Activated naive CD8-positive, alpha-beta T cell treated with anti-CD3 and anti-CD28 coated beads, Interleukin-2, amount 50 U/mL, for 16 hours (primary cell): Measurements from ENCODE around the gene YTHDF2.
"Not testable (repeated sequence)": the region's sequence is repeated elsewhere in the genome, so short reads cannot be mapped to it uniquely, and the experiment has no call there.

Experiments
- DNase-seq: peaks from one replicate; pipeline ENCODE4 v3.0.0-alpha.2; 2020; ENCODE audit warnings: low read depth, low spot score

Gene YTHDF2

DNA sequence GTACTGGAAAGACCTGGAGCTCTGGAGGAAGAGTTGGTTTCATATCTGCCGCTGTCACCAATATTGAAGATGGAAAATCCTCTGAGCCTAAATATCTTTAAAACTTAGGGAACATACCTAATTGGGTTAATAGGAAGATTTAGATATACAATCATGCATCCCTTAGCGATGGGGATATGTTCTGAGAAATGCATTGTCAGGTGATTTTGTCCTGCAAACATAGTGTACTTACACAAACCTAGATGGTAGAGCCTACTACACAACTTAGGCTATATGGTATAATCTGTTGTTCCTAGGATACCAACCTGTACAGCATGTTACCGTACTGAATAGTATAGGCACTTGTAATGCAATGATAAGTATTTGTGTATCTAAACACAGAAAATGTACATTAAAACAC, 22.5 kb downstream of the YTHDF2 start:
- DNase-seq = no peak

DNA sequence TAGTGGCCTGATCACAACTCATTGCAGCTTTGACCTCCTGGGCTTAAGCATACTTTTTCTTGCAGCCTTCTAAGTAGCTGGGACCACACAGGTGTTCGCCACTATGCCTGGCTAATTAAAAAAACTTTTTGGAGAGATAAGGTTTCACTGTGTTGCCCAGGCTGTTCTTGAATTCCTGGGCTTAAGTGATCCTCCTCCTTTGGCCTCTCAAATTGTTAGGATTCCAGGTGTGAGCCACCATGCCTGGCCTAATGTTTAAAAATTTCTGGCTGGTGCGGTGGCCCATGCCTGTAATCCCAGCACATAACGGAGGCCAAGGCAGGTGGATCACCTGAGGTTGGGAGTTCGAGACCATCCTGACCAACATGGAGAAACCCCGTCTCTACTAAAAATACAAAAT, 24.4 kb downstream of the YTHDF2 start:
- DNase-seq = no peak

DNA sequence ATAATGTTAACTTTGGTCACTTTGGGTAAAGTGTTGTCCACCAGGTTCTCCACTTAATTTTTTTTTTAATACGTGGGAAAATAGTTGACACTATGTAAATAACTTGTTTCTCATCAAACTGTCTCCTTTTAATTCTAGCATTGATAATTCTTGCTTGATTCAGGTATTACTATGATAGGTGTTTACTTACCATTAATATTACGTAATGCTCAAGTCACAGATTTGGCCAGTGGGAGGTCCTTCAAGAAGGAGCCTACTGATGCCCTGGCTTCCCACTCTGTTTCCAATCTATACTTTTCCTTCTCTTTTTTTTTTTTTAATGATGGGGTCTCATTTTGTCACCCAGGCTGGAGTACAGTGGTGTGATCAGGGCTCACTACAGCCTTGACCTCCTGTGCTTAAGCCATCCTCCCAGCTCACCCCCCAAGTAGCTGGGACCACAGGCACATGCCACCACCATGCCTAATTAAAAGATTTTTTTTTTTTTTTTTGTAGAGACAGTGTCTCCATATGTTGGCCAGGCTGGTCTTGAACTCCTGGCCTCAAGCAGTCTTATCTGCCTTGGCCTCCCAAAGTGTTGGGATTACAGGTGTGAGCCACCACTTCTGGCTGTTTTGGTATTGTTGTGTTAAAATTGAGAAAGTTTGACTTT, 29.9 kb downstream of the YTHDF2 start:
- no peak for DNase-seq

DNA sequence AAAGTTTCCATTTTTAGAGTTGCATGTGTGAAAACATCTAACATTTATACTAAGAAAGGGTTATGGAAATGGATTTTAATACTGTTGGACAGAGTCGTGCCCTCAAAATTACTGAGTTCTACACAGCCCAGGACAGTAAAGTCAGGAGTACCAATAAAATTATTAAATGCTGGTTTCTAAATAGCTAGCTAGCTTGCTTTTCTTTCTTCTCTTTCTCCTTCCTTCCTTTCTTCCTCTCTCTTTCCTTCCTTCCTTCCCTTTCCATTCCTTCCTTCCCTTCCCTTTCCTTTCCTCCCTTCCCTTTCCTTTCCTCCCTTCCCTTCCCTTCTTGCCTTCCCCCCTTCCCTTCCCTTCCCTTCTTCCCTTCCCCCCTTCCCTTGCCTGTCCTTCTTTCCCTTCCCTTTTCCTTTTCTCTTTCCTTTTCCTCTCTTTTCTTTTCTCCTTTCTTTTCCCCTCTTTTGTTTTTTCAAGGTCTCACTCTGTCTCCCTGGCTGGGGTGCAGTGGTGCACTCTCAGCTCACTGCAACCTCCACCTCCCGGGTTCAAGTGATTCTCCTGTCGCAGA, 33.9 kb downstream of the YTHDF2 start:
- no peak for DNase-seq

DNA sequence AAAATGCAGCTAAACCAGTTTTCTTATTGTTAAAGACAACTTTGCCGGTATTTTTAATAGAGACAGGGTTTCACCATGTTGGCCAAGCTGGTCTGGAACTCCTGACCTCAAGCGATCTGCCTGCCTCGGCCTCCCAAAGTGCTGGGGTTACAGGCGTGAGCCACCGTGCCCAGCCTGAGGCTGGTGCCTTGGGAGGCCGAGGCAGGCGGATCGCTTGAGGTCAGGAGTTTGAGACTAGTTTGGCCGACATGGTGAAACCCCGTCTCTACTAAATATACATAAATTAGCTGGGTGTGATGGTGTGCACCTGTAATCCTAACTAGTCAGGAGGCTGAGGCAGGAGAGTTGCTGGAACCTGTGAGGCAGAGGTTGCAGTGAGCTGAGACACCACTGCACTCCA, 35.2 kb downstream of the YTHDF2 start:
- DNase-seq = not testable (repeated sequence)

DNA sequence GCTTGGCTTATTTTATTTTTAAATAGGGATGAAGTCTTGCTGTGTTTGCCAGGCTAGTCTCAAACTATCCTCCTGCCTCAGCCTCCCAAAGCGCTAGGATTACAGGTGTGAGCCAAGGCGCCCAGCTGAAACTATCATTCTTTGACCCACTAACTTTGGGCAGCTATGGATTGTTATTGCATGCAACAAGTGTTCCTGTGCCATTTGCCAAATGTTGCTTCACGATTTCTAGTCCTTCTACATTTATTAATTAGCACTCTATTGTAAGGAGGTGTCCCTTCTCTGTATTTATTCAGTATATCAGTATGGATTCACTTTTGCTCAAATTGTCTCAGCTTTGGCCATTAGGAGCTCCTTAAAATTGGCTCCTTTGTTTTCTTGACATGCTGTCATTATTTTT, 36.4 kb downstream of the YTHDF2 start:
- no peak for DNase-seq

DNA sequence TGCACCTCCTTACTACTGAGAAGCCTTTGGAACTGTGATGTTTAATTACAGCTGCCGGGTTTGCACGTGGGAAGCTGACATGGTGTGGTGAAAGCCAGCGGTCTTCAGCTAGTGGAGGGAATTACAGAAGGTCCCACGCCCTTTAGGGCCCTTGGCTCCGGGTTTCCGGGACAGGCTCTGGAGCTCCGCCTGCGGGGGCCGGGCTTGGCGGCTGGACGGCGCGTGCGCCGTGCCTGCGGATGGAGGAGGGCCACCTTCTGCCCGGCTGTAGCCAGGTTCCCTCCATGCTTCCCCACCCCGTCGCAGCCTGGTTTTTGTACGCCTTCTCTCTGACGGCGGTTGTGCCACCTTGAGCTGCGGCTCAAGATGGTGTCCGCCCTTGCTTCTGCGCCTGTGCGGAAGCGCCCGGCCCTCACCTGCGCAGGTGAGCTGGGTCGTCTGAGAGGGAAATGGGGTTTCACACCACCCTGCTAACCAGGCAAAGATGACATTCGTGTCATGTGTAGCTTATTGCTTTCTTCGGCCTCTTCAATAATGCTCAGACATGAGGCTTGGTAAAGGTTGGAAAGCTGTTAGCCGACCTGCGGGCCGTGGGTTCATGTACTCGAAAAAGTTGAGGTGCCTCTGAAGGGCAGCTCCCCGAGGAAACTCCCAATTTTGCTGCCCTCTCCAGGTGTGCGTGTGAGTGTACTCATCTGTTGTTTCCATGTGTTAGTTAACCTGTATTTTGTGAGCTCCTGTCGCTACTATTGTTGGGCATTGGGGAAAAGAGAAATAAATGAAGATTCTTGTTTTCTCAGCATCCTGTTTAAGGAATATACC, 38.6 kb downstream of the YTHDF2 start:
- peak; percentile 14 for DNase-seq

DNA sequence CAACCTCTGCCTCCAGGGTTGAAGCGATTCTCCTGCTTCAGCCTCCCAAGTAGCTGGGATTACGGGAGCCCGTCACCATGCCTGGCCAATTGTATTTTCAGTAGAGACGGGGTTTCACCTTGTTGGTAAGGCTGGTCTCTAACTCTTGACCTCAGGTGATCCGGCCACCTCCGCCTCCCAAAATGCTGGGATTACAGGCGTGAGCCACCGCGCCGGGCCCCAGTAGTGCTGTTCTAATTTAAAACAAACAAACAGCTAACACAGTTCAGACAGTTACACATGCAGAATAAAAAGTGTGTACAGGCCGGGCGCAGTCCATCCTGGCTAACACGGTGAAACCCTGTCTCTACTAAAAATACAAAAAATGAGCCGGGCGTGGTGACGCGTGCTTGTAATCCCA, 39.6 kb downstream of the YTHDF2 start:
- DNase-seq = no peak

DNA sequence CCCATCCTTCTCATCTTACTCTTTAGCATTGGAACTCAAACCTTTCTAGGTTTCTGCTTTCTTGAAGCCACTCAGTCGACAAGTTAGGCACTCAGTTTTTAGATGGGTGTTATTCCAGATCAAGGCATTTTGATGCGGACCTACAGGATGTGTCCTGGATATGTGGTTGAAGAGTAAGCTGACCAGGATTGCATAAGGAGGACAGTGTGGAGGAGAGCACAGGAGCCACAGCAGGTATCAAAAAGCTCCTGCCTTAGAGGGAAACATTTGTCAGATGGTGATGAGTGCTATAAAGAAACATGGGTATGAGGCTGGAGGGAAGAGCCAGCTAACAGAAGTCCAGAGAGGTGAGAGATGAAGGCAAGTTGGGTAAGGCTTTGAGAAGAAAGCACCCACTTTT, 41.3 kb downstream of the YTHDF2 start:
- no peak for DNase-seq

DNA sequence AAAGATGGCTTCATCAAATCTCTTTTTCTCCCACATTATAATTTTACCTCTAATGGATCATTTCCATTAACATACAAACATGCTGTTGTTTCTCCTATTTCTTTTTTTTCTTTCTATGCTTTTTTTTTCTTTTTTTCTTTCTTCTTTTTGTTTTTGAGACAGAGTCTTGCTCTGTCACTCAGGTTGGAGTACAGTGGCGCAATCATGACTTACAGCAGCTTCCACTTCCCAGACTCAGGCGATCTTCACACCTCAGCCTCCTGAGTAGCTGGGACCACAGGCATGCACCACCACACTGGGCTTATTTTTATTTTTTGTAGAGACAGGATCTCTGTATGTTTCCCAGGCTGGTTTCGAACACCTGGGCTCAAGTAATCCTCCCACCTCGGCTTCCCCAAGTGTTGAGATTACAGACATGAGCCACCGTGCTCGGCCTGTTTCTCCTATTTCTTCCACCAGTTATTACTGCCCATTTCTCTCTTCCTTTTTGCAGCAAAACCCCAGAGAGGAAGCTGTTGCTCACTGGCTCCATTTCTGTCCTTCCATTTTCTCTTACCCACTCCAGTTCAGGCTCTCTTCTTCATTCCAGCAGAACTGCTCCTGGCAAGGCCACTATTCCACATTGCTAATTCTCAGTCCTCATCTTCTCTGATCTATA, 43.1 kb downstream of the YTHDF2 start:
- no peak for DNase-seq

DNA sequence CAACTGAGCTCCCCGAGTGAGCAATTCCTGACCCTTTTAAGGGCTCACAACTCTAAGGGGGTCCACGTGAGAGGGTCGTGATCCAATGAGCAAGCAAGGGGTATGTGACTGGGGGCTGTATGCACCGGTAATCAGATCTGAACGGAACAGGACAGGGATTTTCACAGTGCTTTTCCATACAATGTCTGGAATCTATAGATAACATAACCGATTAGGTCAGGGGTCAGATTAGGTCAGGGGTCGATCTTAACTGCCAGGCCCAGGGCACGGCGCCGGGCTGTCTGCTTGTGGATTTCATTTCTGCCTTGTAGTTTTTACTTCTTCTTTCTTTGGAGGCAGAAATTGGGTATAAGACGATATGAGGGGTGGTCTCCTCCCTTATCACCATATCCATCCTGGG, 44.6 kb downstream of the YTHDF2 start:
- no peak for DNase-seq

DNA sequence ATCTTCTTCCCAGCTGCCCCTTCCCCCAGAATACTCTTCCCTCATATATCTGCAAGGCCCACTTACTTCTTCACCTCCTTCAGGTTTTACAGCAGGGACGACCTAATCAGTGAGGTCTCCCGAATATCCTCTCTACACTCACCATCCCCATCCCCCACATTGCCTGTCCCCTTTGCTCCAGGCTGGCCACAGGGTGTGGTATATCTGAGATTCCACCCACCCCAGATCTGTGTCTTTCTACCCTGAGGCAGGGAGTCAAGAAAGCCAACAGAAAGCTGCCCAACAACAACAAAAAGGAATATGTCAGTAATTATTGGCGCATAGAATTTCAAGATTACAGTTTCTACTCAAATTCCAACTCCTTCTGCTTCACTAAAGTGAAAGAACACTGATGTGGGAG, 45.3 kb downstream of the YTHDF2 start:
- no peak for DNase-seq

DNA sequence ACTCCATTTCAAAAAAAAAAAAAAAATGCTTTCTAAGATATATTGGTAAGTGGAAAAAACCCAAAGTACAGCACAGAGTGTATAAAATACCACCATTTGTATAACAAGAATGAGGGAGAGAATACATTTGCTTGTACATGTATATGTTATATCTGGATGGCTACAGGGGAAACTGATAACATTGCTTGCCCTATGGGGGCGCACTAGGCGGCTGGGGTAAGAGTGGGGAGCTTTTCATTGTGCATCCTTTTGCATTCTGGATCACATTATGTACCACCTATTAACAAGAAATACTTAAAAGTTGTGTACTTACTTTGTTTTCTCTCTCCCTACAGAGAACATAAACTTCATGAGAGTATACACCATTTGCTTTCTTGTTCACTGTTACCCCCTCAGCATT, 46.6 kb downstream of the YTHDF2 start:
- no peak for DNase-seq

DNA sequence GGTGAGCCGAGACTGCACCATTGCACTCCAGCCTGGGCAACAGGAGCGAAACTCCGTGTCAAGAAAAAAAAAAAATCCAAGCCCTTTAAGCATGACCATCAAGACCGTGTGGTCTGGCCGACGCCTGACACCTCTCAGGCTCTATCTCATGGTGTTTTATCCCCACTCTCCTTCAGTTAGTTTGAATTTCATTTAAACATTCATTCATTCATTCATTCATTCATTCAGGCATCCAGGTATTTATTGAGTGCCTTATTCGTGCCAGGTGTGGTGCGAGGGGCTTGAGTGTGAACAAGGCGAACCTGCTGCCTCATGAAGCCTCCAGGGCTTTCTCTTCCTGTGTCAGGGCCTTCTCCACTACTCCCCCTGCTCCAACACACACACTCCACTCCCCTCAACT, 52.7 kb downstream of the YTHDF2 start:
- no peak for DNase-seq

DNA sequence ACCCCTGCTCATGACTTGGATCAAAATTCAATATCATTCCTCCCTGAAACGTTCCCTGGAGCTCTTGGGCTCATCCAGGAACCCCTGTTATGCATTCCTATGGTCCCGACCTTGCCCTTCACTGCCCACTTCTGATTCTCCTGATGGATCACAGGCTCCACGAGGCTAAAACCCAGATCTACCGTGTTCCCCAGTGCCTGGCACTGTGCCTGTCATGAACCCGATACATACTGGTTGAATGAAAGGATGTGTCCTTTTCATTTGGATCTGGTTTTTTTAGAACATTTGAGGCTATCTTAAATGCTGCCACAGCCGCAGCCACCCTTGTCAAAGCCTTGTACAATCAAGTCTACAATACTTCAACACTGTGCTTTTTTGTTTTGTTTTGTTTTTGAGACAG, 53.1 kb downstream of the YTHDF2 start:
- DNase-seq = no peak

DNA sequence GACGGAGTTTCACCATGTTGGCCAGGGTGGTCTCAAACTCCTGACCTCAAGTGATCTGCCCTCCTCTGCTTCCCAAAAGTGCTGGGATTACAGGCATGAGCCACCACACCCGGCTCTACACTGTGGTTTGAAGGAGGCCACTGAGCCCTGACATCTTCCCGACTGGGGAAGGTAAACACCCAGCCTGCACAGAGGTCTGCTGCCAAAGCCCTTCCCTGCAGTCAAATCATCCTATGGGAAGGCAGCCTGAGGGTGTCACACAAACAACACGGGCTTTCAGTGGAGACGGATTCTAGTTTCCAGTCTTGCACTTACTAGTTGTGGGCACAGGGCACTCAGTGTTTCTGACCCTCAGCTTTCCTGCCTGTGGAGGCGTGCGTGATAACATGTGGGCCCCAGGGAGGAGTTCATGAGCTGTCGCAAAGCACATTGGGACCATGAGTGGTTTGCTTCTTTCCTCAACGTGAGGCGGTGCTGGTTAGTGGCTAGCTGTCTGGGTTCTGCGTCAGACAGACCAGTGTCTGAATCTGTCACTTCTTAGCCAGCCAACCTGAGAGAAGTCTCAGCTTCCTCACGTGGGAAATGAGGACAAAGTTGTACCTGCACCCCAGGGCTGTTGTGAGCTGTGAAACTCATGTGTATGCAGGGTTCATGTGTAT, 53.8 kb downstream of the YTHDF2 start:
- DNase-seq = no peak

DNA sequence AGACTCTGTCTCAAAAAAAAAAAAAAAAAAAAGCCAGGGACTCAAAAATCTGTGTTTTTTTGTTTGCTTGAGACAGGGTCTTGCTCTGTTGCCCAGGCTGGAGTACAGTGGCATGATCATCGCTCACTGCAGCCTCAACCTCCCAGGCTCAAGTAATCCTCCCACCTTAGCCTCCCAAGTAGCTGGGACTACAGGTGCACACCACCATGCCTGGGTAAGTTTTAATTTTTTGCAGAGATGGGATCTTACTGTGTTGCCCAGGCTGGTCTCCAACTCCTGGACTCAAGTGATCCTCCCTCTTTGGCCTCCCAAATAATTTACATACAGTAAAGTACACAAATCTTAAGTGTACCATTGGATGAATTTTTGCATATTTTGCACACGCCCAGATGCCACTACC, 55.2 kb downstream of the YTHDF2 start:
- DNase-seq = not testable (repeated sequence)

DNA sequence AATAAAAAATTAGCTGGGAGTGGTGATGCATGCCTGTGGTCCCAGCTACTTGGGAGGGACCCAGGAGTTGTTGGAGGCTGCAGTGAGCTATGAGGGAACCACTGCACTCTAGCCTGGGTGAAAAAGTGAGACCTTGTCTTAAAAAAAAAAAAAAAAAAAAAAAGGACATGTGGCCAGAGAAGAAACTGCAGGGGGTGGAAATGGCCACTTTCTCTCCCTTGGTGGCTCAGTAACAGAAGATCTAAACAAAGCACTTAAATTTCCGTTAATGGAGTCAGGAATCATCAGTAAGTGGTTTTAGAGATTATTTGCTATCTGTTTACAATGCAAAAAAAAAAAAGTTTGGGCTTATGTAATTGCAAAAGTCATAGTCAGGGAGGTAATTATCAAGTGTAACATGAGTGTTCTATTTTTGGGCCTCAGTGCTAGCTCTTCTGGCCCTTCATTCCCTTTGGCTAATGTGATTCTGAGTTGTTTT, 55.9 kb downstream of the YTHDF2 start:
- DNase-seq = no peak

DNA sequence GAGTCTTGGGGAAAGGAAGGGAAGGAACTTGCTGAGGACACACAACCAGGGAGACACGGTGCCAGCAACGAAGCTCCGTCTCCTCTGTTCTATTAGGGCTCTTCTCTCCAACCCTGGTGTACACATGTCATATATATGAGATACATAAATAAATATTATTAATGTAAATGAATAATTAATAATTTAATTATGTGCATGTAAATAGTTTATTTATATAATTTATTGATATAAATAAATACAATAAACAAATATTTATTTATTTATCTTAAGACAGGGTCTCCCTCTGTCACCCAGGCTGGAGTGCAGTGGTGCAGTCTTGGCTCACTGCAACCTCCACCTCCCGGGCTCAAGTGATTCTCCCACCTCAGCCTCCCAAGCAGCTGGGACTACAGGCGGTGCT, 57.8 kb downstream of the YTHDF2 start:
- not testable (repeated sequence) for DNase-seq

DNA sequence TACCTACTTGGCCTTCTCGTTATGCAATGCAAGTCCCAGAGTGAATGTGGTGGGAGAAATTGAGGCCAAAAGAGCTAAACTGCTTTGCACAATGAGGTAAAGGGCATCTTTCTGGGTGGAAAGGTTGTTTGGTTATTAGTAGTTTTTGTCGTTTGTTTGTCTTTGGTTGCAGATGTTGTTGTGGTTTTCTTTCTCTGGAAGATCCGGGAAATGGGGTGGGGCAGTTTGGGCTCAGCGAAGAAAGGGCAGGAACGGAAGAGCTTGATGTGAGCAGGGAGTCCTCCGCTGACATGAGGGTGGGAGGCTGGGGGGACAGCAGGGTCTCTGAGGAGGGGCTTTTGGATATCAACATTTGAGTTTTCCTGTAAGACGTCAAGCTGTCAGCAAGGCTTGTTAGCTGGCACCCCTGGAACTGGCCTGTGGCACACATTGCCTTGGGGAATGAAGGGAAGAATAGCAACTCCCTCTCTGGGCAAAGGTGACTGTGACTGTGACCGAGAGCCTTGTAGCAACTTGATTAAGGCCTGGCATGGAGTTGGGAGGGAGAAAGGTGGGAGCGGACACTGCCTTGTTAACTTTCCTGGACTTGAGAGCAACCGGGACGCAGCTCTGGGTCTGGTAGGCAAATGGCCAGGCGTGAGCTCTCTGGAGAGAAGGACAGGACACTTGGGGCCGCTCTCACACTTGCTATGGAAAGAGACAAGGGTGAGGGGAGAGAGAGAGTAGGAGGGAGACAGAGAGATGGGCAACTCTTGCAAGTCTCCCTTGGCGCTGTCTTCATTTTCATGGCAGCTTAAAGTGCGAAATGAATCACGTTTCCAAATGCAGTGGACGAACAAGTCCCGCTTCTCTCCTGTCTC, 59.8 kb downstream of the YTHDF2 start:
- DNase-seq = no peak

DNA sequence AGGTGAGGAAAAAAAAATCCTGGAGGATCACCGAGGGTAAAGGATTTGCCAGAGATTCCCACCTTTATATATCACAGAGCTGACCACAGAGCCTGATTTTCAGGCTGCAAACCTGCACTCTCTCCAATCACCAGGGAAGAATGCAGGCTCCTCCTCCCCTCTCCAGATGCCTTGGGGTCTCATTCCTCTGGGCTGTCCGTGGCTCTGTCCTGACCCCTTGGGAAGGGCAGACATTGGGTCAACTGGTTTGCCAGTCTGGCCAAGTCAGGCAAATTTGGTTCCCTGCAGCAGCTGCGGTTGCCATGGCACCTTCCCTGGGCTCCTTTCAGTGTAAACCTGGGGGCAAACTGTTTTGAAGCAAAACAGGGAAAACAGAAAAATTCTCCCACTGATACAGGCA, 63.6 kb downstream of the YTHDF2 start:
- no peak for DNase-seq
